OCI-LY1 (cell line): ENCODE data around the gene PHLDB2.

Source experiments
- H2AFZ ChIP-seq: fragments of 200-600 bp; sonication (generic), shearing (Covaris generic); 2 replicates; pipeline ENCODE4 v1.6.0; 2014; ENCODE audit warnings: antibody characterized with exemption, mild to moderate bottlenecking, low read length
- H3F3A ChIP-seq: fragments of 200-600 bp; sonication (generic), shearing (Covaris generic); 2 replicates; pipeline ENCODE4 v1.6.0; 2014; ENCODE audit warnings: mild to moderate bottlenecking, antibody characterized with exemption, low read length, moderate library complexity; ENCODE audit not compliant: insufficient read depth
- H3K27ac ChIP-seq: fragments of 200-600 bp; sonication (generic); 2 replicates; pipeline ENCODE4 v1.5.1; 2014; ENCODE audit warnings: low read length, mixed run types, mild to moderate bottlenecking, low read depth; ENCODE audit not compliant: poor library complexity, severe bottlenecking
- H3K27me3 ChIP-seq: fragments of 200-600 bp; sonication (generic); 2 replicates; pipeline ENCODE4 v1.6.0; 2014; ENCODE audit warnings: antibody characterized with exemption, mild to moderate bottlenecking, low read length, moderate library complexity; ENCODE audit not compliant: insufficient read depth
- H3K36me3 ChIP-seq: fragments of 200-600 bp; sonication (generic); 2 replicates; pipeline ENCODE4 v1.6.1; 2014; ENCODE audit warnings: mild to moderate bottlenecking, antibody characterized with exemption, low read length, moderate library complexity, mixed read lengths; ENCODE audit not compliant: insufficient read depth
- H3K4me1 ChIP-seq: fragments of 200-600 bp; sonication (generic); 2 replicates; pipeline ENCODE4 v1.5.1; 2014; ENCODE audit warnings: mild to moderate bottlenecking, low read length, moderate library complexity; ENCODE audit not compliant: insufficient read depth, severe bottlenecking
- H3K4me2 ChIP-seq: fragments of 200-600 bp; sonication (generic), shearing (Covaris generic); 2 replicates; pipeline ENCODE4 v1.6.1; 2014; ENCODE audit warnings: low read length
- H3K4me3 ChIP-seq: fragments of 200-600 bp; sonication (generic); 2 replicates; pipeline ENCODE4 v1.5.1; 2014; ENCODE audit warnings: low read length, low read depth, mild to moderate bottlenecking, mixed read lengths; ENCODE audit not compliant: poor library complexity, severe bottlenecking
- H3K79me2 ChIP-seq: fragments of 200-600 bp; shearing (Covaris generic); 2 replicates; pipeline ENCODE4 v1.6.1; 2016; ENCODE audit warnings: mixed run types, low read length, mixed read lengths; ENCODE audit not compliant: insufficient read depth
- H3K9ac ChIP-seq: fragments of 200-600 bp; sonication (generic), shearing (Covaris generic); 2 replicates; pipeline ENCODE4 v1.6.1; 2014; ENCODE audit warnings: mild to moderate bottlenecking, low read length, mixed read lengths
- H3K9me2 ChIP-seq: fragments of 200-600 bp; sonication (generic), shearing (Covaris generic); 2 replicates; pipeline ENCODE4 v1.6.1; 2014; ENCODE audit warnings: low read depth, mild to moderate bottlenecking, low read length, mixed read lengths
- H3K9me3 ChIP-seq: fragments of 200-600 bp; shearing (Covaris generic); 2 replicates; pipeline ENCODE4 v1.6.1; 2014; ENCODE audit warnings: low read length, mixed read lengths
- H4K20me1 ChIP-seq: fragments of 200-600 bp; sonication (generic), shearing (Covaris generic); 2 replicates; pipeline ENCODE4 v1.6.0; 2016; ENCODE audit warnings: mild to moderate bottlenecking, low read length; ENCODE audit not compliant: insufficient read depth
- EZH2 ChIP-seq: fragments of 200-600 bp; sonication (generic), shearing (Covaris generic); IDR thresholded peaks from 2 replicates; pipeline ENCODE4 v1.8.0; 2017; ENCODE audit warnings: borderline replicate concordance, mixed run types, mild to moderate bottlenecking, antibody characterized with exemption, low read length, moderate library complexity, mixed read lengths
- TF ChIP-seq, protein P1 (sequence below): fragments of 200-600 bp; sonication (generic), shearing (Covaris generic); IDR thresholded peaks from 2 replicates; pipeline ENCODE4 v1.5.1; 2017; ENCODE audit warnings: mild to moderate bottlenecking, antibody characterized with exemption, low read length, moderate library complexity, mixed read lengths

PHLDB2 gene

GRCh38 chr3:111911446-111911845 lies 52.4 kb downstream of the PHLDB2 start:
- no peaks in the 10 kb centered on the region for H3F3A ChIP-seq
- H3K9ac ChIP-seq: no peak overlapping the region
- TF ChIP-seq EZH2: no peak
- TF ChIP-seq, protein P1, sequence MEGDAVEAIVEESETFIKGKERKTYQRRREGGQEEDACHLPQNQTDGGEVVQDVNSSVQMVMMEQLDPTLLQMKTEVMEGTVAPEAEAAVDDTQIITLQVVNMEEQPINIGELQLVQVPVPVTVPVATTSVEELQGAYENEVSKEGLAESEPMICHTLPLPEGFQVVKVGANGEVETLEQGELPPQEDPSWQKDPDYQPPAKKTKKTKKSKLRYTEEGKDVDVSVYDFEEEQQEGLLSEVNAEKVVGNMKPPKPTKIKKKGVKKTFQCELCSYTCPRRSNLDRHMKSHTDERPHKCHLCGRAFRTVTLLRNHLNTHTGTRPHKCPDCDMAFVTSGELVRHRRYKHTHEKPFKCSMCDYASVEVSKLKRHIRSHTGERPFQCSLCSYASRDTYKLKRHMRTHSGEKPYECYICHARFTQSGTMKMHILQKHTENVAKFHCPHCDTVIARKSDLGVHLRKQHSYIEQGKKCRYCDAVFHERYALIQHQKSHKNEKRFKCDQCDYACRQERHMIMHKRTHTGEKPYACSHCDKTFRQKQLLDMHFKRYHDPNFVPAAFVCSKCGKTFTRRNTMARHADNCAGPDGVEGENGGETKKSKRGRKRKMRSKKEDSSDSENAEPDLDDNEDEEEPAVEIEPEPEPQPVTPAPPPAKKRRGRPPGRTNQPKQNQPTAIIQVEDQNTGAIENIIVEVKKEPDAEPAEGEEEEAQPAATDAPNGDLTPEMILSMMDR: no peak
- H3K4me3 ChIP-seq: no peak overlapping the region
- H3K79me2 ChIP-seq: no peaks in the 10 kb centered on the region
- no peaks in the 10 kb centered on the region for H3K9me2 ChIP-seq
- no peak overlapping the region for H2AFZ ChIP-seq
- no peaks in the 10 kb centered on the region for H3K36me3 ChIP-seq
- no peaks in the 10 kb centered on the region for H3K4me1 ChIP-seq
- no peaks in the 10 kb centered on the region for H3K9me3 ChIP-seq
- H3K27me3 ChIP-seq: no peaks in the 10 kb centered on the region
- H4K20me1 ChIP-seq: no peaks in the 10 kb centered on the region
- no peak overlapping the region for H3K4me2 ChIP-seq
- H3K27ac ChIP-seq: no peak overlapping the region

- Histone ChIP-seq H3K9me3 (no peaks in the 10 kb centered on the region), H3K4me3 (no peak overlapping the region), H3K9me2 (no peaks in the 10 kb centered on the region), H3K4me1 (no peaks in the 10 kb centered on the region), H3K79me2 (no peaks in the 10 kb centered on the region), H3F3A (no peaks in the 10 kb centered on the region), H3K27me3 (no peaks in the 10 kb centered on the region), H3K4me2 (no peak overlapping the region), H2AFZ (no peak overlapping the region), H3K27ac (no peak overlapping the region), H3K36me3 (no peaks in the 10 kb centered on the region), H3K9ac (no peak overlapping the region), H4K20me1 (no peaks in the 10 kb centered on the region)
- no peak for TF ChIP-seq EZH2
- TF ChIP-seq, protein P1: no peak
Measured at GRCh38 chr3:111913163-111913763, 54.2 kb downstream of the PHLDB2 start.

- H3K79me2 ChIP-seq: no peaks in the 10 kb centered on the region
Measured at GRCh38 chr3:111915905-111916304, 56.8 kb downstream of the PHLDB2 start.

More at GRCh38 chr3:111915905-111916304, 56.8 kb downstream of the PHLDB2 start:
- Histone ChIP-seq H3K9me2 (no peaks in the 10 kb centered on the region), H2AFZ (no peak overlapping the region), H3K9me3 (no peaks in the 10 kb centered on the region), H3F3A (no peaks in the 10 kb centered on the region), H4K20me1 (no peaks in the 10 kb centered on the region), H3K4me1 (no peaks in the 10 kb centered on the region), H3K27ac (no peak overlapping the region), H3K4me2 (no peak overlapping the region), H3K36me3 (no peaks in the 10 kb centered on the region), H3K9ac (no peak overlapping the region), H3K4me3 (no peak overlapping the region), H3K27me3 (no peaks in the 10 kb centered on the region)
- no peak for TF ChIP-seq EZH2
- TF ChIP-seq, protein P1: no peak
